NCI-H2171 (cell line): ENCODE measurements around the gene LRP2BP.
"Not testable (repeated sequence)": the region's sequence is repeated elsewhere in the genome, so short reads cannot be mapped to it uniquely, and the experiment has no call there.

Experiments used
- DNase-seq: peaks from one replicate; lab custom pipeline; 2025; lab: John Stamatoyannopoulos, UW

The LRP2BP gene

GRCh38 chr4:185395956-185396723 is 416 bp upstream of the LRP2BP start:
- DNase-seq, result peak; percentile 83

GRCh38 chr4:185394568-185395237 is 1.0 kb downstream of the LRP2BP start:
- DNase-seq, result no peak

DNA sequence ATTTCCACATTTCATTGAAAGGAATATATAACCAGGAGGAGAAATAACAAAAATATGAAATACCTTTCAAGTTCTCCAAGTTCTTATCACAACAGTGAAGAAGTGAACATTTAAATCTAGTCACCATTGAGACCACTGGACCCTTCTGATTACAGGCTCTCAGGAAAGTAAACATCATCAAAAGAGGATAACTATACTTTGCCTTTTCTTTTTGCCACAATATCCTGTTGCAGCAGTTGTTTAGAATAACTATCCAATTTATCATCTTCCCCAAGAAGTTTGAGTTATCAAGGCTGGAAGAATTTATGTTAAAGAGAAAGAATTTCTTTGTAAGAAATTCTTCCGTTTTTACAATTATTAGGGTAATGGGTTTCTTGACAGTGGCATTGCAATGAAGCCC is 3.6 kb downstream of the LRP2BP start:
- DNase-seq, result no peak

- no peak for DNase-seq
These were observed 4.8 kb downstream of the LRP2BP start for GRCh38 chr4:185390941-185391340.

- DNase-seq, result no peak
These were observed 7.8 kb downstream of the LRP2BP start for GRCh38 chr4:185387957-185388356.

- DNase-seq, result no peak
These were observed 10.8 kb downstream of the LRP2BP start for GRCh38 chr4:185384930-185385331.

DNA sequence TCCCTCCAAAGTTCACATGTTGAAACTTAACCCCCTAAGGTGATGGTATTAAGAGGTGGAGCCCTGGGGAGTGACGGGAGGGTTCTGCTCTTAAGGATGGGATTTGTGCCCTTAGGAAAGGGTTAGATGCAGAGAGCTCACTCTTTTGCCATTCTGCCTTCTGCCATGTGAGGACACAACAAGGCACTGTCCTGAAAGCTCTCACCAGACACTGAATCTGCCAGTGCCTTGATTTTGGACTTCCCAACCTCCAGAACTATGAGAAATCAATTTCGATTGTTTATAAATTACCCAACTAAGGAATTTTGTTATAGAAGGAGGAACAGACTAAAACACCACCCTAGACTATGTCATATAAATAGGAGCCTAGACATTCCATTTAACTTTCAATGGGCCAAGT is 11.7 kb downstream of the LRP2BP start:
- no peak for DNase-seq

DNA sequence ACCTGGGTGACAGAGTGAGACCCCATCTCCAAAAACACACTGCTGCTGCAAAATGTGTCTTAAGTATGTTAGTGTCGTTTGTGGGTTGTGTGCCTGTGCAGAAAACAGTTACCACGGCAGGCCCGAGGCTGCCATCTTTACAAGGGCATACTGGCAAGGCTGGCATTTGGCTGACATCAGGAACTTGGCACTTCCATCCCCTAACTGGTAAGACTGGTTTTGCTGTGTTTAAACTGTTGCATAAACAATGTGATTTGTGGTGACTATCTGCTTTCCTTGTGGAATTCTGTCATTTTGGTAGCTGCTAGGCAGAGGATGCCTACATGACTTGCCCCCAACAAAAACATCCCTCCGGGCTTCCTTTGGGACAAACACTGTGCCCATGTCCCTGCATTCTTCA is 12.3 kb downstream of the LRP2BP start:
- DNase-seq, result no peak

GRCh38 chr4:185382754-185383153 is 13.0 kb downstream of the LRP2BP start:
- no peak for DNase-seq

DNA sequence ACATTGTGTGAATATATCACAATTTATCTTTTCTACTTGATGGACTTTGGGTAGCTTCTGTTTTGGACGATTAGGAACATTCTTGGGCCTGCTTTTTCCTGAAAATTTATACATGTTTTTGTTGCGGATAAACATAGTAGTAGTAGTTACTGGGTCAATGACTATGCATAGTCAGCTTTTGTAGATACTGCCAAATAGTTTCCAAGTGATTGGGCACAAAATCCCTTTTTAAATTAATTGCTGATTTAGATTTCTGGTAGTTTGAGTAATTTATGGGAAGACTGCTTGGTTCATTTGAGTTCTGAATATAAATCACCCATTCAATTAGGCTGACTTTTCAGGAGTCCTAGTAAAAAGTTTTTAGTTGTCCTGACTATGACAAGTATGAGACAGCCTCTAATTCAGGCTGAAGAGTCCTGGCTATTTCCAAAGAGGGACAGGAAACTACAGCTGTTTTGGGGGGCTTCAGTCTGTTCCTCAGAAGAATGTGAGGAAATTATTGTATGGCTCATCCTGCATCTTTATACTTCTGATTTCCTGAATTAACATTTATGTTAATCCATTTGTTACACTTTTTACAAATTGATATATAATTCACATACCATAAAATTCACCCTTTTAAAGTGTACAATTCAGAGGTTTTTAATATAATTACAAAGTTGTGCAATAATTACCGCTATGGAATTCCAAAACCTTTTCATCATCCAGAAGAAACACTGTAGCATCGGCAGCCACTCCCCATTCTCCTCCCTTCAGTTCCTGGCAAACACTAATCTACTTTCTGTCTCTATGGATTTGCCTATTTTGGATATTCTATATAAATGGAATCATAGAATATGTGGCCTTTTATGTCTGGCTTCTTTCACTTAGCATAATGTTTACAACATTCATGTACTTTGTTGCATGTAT is 14.2 kb downstream of the LRP2BP start:
- DNase-seq, result no peak

DNA sequence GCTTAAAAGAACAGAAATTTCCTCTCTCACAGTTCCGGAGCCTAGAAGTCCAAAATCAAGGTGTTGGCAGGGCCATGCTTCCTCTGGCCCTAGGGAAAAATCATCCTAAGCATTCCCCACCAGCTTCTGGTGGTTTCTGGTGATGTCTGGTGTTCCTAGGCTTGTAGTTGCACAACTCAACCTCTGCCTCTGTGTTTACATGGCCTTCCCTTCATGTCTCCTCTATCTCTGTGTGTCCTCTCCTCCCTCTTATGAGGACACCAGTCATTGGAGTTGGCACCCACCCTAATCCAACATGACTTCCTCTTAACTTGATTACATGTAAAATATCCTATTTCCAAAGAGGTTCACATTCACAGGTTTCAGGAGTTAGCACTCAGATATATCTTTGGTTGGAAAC is 15.4 kb downstream of the LRP2BP start:
- no peak for DNase-seq

DNA sequence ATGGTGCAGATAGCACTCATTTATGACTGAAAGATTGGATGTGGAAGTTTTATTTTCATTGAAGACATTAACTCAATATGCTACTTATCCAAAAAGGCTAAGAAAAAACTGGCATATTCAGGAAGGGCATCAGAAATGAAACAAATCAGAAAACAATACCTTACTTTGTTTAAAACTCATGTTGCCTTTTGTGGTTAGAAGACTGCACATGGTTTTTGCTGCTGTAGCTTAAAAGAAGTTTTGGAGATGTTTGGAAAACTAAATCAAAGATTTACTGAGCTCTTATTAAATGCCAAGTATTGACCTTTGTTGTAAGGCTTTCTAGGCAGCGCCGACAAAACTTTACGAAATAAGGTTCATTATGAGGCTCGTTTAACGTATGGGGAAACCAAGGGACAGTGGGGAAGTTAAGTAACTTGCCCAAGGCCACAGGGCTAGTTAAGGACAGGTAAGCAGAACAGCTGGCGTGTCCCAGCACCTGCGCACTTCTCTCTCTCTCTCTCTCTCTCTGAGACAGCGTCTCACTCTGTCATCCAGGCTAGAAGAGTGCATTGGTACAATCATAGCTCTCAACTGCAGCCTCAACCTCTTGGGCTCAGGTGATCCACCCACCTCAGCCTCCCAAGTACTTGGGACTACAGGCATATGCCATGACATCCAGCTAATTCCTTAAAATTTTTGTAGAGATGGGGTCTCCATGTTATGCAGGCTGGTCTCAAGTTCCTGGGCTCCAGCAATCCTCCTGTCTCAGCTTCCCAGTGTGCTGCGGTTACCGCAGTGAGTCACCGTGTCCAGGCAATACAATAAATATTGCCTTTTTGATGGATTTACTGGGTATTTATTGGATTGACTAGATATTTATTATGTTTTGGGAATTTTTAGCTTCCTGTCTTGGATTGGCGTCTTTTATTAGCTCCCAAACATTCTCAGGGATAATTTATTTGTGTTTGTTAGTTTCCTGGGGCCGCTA is 16.1 kb downstream of the LRP2BP start:
- DNase-seq, result no peak

DNA sequence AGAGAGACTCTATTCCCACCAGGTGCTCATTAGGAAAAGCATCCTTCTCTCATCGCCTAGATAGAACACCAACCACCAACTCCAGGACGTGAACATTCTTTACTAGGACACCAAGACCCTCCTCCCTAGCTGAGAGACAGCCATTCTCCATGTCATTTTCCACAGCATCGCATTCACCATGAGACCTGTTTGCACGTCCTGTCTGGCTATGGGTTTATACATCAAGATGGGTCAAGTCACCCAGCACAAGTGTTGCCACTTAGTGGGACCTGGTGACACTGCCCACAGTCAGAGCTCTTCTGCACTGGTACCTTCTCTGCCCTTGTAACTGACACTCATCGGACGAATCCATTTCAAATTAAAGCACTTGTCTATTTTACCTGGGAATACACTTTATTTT is 17.5 kb downstream of the LRP2BP start:
- no peak for DNase-seq

- no peak for DNase-seq
These were observed 21.2 kb downstream of the LRP2BP start for GRCh38 chr4:185374573-185374972.

GRCh38 chr4:185374027-185374426 is 21.7 kb downstream of the LRP2BP start:
- no peak for DNase-seq

- no peak for DNase-seq
These were observed 24.0 kb downstream of the LRP2BP start for GRCh38 chr4:185371702-185372101.

DNA sequence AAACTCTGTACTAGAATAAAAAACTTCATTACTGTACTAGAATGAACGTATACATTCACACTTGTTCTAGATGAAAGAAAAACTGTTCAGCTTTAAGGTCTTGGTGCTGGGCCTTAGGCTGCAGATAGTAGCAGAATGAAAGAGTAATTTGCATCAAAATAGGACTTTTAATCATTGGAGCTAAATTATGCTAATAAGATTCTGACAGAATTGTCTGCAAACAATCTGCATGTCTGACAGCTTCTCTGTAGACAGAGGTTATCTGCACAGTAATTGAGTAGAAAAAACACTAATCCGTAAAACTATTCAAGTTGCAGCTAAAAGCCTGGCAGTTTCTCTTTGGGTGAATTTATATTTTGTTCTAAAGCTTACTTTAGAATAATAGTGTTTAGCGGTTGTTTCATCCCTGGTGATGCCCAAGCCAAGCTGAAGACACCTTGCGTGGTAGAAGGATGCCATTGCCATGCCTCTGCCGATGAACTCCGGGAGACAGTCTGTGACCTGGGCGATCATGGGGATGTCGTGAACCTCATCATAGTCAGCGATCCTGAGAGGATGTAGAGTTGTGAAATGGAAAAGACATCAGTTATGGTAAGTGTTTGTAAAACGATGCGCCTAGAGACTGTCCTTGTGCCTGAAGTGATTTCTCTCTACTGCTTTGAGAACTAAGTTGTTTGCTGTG is 25.3 kb downstream of the LRP2BP start:
- no peak for DNase-seq

DNA sequence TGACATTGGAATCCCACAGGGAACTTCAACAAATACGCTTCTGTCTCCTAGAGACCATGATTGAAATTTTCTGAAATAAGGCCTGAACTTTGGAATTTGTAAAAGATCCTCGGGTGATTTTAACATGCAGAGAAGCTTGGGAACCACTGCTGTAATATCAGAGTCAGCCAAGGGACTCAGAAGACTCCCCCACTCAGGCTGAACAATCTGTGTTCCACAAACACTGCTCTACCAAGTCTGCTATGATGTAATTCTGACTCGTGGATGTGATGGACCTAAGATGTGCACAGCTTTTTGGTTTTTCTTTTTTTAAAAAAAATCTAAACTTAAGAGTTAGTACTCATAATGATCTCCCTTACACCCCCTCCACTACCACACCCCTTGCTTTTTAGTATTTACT is 26.0 kb downstream of the LRP2BP start:
- DNase-seq, result no peak

- DNase-seq, result no peak
These were observed 30.8 kb downstream of the LRP2BP start for GRCh38 chr4:185364886-185365285.

- no peak for DNase-seq
These were observed 32.5 kb downstream of the LRP2BP start for GRCh38 chr4:185363251-185363650.

DNA sequence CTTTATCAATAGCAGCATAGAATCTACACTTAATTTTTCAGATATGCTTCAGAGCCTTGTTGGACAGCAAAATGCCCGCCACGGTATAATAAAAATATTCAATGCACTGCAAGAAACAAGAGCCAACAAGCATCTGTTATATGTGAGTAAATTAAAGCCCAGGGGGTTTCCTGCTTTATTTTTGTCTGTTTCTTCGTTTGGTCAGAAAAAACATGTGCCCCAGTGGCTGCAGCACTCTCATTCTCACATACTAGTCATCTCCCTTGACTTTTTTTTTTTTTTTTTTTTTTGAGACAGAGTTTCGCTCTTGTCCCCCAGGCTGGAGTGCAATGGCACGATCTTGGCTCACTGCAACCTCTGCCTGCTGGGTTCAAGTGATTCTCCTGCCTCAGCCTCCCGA is 33.2 kb downstream of the LRP2BP start:
- DNase-seq, result not testable (repeated sequence)
